Measurements from ENCODE around the gene CPNE7.
"Not testable (repeated sequence)": the region's sequence is repeated elsewhere in the genome, so short reads cannot be mapped to it uniquely, and the experiment has no call there.

Gene CPNE7

DNA sequence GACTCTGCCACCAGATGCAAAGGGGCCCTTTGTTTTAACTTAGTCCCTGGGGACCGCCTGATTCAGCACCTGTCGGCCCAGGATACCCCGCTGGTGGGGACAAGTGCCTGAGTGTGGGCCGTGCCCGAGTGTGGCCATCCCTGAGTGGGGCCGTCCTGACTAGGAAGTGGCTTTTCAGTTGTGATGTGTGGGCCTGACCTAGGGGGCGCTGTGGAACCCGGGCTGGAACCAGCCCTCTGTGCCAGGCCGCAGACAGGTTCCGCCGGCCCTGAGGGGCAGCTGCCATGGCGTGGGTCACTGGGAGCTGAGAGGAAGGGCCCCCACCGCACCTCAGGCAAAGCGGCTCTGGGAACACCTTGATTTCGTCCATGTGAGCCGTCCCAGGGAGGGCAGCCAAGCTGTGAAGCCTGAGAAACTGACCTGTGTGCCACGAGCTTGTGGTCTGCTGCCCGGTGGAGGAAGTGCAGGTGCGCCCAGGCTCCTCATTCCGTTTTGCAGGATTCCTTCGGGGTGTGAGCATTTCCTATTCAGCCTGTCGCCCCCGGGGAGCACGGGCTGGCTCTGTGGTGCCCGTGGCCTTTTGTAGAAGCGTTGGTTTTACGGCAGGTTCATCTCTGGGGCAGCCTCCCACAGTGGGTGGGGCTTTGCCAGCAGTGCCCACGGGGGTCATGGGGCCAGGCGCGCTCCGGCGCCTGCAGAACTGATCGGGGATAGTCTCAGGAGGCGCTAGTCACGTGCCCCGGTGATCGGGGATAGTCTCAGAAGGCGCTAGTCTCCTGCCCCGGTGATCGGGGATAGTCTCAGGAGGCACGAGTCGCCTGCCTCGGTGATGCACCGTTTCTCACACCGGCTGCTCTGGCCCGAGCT is 9.8 kb upstream of the CPNE7 start:
- DNase-seq (ENCODE audit: low read depth, low spot score) = no peak

DNA sequence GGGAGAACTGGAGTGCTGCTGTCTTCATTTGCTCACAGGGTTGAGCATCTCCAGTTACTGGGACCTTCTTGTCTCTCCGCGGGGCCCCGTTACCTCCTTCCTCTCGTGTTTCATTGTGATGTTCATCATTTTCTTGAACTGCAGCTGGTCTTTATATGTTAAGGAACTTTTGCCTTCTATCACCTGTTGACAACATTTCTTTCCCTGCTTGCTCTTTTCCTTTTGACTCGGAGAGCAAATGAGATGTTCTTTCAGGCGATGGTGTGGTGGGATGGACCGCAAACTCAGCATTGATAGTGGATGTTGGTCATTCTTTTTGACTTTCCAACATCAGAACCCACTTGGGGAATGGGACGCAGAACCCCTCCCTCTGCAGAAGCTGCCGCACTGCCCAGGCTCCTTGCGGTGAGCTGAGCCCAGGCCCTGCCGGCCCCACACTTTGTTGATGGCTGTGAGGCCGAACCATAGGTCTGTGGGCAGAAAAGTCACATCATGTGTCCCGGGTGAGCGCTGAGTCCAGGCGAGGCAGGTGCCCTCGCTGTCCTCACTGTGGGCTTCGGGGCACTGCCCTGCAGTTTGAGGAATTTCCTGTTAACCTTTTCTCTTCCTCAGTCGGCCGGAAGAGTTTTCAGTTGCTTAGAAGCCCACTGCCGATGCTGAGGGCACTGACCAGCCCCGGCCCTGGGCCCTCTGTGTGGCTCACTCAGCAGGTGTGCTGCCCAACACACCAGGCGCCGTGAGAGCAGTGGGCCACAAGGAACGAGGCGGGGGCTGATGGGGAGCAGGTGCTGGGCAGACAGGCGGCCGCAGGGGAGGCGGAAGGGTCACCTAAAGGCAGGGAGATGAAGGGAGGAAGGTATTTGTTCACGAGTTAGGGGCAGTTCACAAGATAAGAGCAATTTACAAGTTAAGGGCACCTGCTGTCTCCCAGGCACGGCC is 7.6 kb upstream of the CPNE7 start:
- DNase-seq (ENCODE audit: low read depth, low spot score) = no peak

DNA sequence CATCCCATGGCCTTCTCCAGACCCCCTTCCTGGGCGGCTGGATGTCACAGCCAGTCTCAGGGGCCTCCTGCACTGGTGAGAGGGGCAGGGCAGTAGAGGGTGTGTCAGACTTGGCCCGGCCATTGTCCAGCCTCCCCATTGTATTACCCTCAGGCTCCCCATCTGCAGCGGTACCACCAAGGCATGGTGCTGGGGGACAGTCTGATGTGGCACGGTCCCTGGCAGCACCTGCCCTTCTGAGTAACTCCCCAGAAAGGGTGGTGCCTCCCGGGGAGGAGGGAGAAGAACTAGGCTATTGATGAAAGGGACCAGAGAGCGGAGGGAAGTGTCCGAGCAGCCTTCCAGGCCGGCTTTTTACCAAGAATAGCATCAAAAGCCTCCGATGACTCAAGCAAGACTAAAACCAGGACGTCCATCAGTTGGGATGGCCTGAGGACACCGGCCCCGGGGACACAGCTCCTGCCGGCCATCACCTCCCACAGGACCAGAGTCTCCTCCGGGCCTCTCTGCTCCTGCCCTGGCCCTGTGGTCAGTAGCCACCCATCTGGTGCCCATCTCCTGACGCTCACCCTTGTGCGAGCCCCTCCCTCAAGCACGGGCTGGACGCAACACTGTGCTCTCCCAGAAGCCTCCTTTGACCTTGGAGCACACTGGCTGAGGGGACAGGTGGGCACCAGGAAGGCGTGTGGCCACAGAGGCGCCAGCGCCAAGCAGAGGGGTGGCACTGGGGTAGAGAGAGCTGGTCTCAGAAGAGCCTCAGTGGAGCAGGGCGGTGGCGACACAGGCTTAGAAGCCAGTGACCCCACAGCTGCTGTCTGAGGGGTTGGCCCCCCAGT is 5.8 kb upstream of the CPNE7 start:
- DNase-seq (ENCODE audit: low read depth, low spot score) = no peak

DNA sequence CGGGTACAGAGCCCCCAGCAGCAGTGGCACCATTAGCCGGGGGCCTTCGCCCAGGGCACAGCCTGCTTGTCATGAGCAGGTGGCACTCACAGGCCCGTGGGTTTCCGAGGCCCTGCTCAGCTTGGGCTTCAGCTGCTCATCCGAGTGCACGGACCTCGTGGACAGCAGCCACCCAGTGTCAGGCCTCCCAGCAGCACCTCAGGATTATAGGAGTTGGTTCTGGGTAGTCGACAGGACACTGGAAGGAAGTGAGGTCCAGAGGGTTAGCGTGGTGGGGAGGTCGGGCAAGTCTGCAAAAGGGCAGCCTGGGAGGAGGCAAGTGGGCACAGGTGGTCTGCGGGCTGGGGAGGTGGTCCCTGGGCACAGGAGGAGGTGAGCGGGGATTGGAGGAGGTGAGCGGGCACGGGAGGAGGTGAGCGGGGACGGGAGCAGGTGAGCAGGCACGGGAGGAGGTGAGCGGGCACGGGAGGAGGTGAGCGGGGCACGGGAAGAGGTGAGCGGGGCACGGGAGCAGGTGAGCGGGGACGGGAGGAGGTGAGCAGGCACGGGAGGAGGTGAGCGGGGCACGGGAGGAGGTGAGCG is 5.1 kb upstream of the CPNE7 start:
- no peak for DNase-seq (ENCODE audit: low read depth, low spot score)

DNA sequence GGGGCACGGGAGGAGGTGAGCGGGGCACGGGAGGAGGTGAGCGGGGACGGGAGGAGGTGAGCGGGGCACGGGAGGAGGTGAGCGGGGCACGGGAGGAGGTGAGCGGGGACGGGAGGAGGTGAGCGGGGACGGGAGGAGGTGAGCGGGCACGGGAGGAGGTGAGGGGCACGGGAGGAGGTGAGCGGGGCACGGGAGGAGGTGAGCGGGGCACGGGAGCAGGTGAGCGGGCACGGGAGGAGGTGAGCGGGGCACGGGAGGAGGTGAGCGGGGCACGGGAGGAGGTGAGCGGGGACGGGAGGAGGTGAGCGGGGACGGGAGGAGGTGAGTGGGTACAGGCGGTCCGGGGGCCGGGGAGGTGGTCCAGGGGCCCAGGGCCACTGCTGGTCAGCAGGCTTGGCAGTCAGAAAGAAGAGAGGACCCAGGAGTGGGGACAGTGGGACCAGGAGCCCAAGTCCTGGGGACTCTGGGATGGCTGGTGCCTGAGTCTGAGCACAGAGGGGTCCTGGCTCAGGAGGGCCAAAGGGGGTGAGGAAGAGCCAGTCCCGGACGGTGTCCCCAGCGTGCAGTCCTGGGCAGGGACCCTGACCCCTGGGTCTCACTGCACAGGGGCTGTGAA is 4.5 kb upstream of the CPNE7 start:
- not testable (repeated sequence) for DNase-seq (ENCODE audit: low read depth, low spot score)

DNA sequence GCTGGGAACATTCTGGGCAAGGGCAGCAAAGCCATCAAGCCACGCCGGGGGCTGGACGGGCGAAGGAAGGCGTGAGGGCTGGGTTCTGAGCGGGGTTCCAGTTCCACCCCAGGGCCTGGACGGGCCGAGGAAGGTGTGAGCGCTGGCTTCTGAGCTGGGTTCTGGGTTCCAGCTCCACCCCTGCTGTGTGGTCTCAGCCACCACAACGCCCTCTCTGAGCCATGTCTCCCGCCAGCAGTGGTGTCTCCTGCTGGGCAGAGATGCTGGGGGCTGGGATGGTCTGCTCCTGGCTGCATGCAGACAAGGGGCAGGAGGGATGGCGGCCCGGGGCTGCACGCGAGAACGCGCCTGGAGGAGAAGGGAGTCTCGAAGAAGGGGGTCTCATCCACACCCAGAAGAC is 3.9 kb upstream of the CPNE7 start:
- DNase-seq (ENCODE audit: low read depth, low spot score) = no peak

DNA sequence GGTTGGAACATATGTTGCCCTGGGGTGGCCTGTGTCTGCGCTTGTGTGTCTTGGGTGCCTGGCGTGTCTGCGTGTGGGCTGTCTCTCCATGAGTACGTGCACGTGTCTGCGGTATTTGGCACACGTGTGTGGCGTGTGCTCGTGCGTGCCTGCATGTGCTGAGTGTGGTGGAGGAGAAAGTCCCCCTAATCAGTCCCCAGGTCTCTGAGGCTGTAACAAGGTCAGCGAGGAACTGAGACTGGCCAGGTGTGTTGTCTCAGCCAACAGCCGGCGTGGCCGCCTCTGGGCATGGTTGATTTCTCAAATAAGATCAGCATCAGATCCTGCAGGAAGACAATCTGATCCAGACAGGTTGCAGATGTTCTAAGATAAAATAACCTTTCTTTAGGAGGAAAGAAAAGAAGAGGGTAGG is 3.5 kb upstream of the CPNE7 start:
- no peak for DNase-seq (ENCODE audit: low read depth, low spot score)

DNA sequence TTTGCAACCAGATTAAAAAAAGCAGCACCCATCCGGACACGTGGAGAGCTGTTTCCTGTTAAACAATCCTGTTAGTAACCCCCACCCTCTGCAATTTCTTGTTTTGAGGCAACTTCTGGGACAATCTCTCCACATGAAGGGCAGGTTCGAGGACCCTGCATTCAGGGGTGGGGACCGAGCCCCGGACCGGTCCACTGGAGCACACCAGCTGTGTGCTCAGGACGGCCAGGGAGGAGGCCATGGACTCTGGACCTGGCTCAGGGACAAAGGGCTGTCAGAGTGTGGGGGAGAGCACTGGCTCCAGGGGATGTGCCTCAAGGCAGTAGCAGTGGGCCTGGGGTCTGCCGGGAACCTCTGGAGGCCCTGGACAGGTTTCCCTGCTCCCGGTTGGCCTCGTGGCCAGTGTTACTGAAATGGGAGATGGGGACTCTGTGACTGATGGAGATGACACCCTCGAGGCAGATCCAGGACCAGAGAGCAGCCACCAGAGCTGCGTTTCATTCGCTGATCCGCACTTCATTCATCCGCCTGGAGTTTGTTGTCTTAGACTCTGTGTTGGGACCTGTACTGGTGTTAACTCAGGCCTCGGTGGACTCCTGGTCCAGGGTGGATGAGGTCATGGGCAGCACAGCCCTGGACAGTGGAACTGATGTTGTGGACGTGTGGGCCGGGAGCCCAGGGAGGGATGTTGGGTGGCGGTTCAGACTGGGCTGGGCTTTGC is 2.9 kb upstream of the CPNE7 start:
- no peak for DNase-seq (ENCODE audit: low read depth, low spot score)

DNA sequence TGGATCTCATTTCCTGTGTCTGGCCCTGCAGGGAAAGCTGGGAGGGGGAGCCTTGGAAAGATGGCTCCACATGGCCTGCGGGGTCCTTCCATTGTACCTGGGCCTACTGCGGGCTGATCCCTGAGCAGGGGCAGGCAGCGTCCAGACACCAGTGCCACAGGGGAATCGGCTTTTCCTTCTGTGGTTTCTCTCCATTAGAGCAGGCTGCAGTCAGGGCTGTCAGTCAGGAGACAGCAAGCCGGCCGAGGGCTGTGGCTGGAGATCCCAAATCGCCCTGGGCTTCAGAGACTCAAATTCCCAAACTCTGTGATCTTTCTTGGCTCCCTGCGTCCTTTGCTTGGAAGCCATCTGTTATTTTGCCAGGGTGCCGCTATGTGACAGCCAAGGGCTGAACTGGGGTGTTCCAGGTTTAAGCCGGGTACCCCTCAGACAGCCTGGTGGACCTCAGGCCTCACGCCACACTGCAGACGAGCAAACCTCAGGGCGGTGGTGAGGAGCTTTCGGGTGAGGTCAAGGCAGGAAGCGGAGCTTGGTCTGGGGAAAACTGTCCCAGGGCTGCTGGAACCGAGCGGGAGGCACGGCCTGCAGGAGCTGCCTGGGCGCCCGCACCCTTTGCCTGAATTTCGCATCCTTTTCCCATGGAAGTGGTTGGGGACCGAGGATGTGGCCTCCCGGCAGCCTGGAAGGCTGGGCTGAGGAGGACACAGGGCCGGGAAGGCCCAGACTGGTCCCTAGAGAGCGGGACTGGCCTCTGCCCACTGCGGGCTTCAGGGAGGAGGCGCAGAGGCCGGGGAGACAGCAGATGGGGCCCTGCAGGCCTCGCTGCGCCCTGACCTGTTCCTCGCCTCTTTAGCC is 1.5 kb upstream of the CPNE7 start:
- no peak for DNase-seq (ENCODE audit: low read depth, low spot score)

DNA sequence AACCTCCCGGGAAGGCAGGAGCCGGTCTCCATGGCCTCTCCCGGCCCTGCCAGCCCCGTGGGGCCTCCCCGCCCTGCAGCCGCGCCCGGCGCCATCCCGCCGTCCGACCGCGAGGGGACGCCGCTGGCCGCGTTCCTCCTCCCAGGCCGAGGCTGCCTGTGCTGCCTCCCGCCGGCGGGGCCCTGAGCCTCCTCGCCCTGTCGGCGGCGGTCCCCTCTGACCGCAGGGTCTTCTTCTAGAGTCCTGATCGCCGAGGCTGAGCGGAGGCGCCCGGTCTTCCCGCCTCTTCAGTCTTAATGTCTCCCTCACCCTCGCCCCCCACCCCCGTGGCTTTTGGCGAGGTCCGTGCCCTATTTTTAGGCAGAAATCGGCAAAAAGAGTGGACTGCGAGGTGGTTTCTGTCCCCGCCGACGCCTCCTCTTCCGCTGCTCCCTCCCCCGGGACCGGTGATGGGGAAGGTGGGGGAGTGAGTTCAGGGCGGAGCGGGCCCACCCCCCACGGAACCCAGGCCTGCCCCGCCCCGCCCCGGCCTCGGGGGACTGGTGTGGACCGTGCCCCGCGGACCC is 794 bp upstream of the CPNE7 start:
- no peak for DNase-seq (ENCODE audit: low read depth, low spot score)

DNA sequence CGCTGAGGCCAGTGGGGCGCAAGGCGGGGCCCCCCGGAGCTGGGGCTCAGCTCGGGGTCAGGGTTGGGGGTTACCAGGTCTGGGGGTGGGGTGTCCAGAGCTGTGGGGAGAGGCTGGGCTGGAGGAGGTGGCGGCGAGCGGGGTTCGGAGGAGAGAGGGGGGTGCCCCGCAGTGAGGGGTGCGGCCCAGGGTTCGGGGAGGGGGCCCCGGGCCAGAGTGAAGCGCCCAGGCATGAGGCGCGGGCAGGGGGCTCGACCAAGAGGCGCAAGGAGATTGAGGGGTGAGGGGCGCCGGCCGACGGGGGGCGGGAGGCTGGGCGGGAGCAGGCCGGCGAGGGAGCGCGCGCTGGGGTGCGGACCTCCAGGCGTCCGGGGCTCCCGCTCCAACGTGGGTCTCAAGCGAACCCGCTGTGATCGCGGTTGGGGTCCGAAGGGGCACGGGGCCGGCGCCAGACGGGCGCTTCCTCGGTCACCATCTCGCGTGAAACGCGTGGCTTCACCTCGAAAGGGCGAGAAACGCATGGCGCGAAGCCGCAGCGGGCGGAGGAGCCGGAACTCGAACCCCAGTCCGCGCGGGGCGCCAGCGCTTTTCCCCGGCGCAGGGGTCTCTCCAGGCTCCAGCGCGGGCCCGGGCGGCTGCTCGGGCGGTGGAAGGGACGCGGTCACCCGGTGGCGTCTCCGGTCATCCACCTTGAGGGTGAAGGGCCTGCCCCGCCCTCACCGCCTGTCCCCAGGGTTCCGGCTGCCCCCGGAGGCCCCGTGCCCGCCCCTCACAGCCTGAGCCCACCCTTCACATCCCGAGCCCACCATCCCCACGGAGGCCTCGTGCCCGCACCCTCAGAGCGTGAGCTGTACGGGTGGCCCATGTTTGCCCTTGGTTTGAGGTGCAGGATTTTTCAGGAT is 846 bp downstream of the CPNE7 start:
- no peak for DNase-seq (ENCODE audit: low read depth, low spot score)

DNA sequence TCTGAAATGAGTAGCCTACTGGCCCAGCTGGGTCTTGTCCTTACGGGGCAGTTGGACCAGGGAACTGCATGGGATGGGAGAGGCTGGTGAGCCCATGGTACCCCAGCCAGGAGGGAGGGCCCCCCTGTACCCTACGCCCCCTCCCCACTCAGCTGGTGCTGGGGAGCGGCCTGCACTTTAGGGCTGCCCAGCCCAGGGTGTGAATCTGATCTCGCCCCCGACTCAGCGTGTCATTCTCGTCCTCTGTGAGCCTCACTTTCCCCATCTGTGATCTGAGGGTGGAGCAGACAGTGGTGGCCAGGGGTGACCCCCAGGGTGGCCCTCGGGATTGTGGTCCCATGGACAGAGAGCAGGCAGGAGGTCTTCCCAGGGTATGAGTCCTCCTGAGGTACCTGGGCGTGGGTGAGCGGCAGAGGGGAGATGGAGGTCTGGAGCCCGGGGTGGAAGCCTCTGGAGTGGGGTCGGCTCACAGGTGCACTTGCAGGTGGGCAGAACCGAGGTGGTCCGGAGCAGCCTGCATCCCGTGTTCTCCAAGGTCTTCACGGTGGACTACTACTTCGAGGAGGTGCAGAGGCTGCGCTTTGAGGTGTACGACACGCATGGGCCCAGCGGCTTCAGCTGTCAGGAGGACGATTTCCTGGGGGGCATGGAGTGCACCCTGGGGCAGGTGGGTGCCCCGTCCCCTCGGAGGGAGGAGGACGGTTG is 1.6 kb downstream of the CPNE7 start:
- DNase-seq (ENCODE audit: low read depth, low spot score) = no peak

DNA sequence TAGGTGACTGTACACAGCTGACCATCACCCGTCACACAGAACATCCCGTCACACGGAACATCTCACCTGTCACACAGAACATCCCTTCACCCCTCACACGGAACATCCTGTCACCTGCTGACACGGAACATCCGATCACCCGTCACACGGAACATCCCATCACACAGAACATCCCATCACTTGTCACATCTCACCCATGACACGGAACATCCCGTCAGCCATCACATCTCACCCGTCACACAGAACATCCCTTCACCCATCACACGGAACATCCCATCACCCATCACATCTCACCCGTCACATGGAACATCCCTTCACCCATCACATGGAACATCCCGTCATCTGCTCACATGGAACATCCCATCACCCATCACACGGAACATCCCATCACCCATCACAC is 3.8 kb downstream of the CPNE7 start:
- no peak for DNase-seq (ENCODE audit: low read depth, low spot score)

DNA sequence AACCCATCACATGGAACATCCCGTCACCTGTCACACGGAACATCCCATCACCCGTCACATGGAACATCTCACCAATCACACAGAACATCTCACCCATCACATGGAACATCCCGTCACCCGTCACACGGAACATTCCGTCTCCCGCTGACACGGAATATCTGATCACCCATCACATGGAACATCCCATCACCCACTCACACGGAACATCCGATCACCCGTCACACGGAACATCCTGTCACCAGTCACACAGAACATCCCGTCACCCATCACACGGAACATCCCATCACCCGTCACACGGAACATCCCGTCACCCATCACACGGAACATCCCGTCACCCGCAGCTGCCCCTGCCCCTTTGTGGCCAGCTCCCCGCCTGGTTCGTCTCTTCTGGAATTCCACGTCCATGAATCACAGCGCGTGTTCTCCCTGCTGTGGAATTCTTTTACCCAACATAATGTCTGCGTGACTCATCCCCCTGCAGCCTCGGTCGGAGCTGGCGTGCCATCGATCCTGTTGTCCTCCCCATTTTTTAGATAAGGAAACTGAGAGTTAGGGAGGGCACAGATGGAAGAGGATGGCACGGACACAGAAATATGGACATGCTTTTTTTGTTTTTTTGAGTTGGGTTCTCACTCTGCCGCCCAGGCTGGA is 5.6 kb downstream of the CPNE7 start:
- DNase-seq (ENCODE audit: low read depth, low spot score) = no peak

DNA sequence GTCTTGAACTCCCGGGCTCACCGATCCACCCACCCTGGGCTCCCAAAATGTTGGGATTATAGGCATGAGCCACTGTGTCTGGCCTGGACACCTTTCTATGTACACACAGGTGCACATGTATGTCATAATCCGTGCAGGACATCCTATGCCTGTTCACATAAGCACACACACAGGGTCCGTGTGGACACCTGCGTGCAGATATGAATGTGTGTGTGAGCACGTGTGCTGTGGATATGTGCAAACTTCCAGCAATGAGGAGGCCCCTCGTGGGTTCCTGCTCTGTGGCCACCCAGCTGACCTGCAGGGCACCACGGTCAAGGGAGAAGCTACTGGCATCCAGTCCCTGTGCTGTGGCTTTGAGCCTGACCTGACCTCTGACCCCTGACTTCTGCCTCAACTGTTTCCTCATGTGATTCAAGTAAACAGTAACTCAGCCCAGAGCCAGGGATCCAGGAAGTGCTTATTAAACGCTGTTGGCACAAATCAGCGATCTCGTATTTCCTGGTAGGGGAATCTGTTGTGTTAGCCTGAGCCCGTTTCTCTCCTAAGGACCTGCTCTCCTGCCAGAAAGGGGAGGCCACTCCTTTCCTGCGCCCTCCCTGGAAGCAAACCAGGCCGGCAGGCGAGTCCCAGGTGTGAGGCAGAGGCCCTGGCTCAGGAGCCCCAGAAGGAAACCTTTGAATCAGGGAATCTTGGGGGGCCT is 6.5 kb downstream of the CPNE7 start:
- no peak for DNase-seq (ENCODE audit: low read depth, low spot score)

DNA sequence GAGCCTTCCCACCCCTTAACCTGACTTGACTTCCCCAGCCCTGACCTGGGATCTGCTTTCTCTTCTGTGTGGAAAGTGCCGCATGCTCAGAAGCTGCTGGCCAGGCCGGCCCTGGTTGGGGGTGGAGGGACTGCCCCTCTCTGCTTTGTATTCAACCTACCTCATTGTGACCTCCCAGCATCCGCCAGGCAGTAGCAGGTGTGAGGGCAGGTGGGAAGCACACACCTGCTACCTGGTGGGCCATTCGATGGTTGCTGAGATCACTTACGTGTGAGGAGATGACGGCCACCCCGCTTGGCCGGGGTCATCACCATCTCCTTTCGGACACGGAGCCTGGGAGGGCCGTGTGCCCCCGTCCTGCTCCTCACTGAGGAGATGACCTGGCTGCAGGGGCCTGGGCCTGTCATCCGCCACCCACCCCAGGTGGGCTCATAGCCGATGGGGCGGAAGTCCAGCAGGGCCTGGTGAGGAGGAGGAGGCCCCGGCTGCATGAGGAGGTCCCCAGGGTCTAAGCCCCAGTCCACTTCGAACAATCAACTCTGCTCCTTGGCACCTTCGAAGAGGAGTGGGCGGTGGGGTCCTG is 7.1 kb downstream of the CPNE7 start:
- no peak for DNase-seq (ENCODE audit: low read depth, low spot score)
